K562 (cell line): ENCODE measurements around the gene CSF2. TPM values are rescaled to one million over a fixed set of nuclear protein-coding genes. Genes with fewer than 3 reads are reported as not detected.

Experiments used
- ATAC-seq: fragments of 200-7000 bp; cut with Tn5 transposase; 3 replicates; pipeline ENCODE4 v1.9.1; 2020; ENCODE audit warnings: moderate library complexity
- BruUV-seq: library from RNA; stranded (reverse); fragments of 400-500 nt; replicated peaks from 2 replicates; lab custom pipeline; 2021; lab: Mats Ljungman, UMichigan
- CTCF ChIA-PET: fragments of 300-600 bp; formaldehyde crosslinking; extraction: SDS; loops from one replicate; lab custom pipeline; 2021; ENCODE audit warnings: low intra/inter-chr PET ratio; lab: Yijun Ruan, JAX
- POLR2A ChIA-PET: fragments of 300-600, 350-650 bp; sonication (Branson Sonifier 250); formaldehyde crosslinking; extraction: SDS; loops from one replicate; lab custom pipeline; 2021; ENCODE audit warnings: antibody characterized with exemption, inconsistent platforms; lab: Yijun Ruan, JAX
- DNase-seq, 4 experiments: peaks; one replicate each; pipeline versions ENCODE4 v3.0.0 to v3.0.0-alpha.2; 2011 to 2018; ENCODE audit warnings: low spot score in 3 of 4, mixed read lengths in 3 of 4; ENCODE audit errors: extremely low read depth in 1 of 4
- FAIRE-seq: peaks from 2 replicates; lab custom pipeline; 2011; peaks lifted over from hg19 to GRCh38; lab: Jason Lieb, UNC
- H2AFZ ChIP-seq: 2 replicates; pipeline ENCODE4 v1.6.0; 2011; ENCODE audit warnings: low read depth, low read length, control low read depth, inconsistent platforms
- H3K27ac ChIP-seq: fragments of 200-600 bp; 3 replicates; pipeline ENCODE4 v1.8.0; 2011; ENCODE audit warnings: low read depth, mild to moderate bottlenecking, control low read depth, inconsistent platforms, low read length, moderate library complexity, mixed read lengths; ENCODE audit errors: extremely low read depth
- H3K27me3 ChIP-seq, 2 experiments: fragments of 300-600 bp in 1 of 2; 2 replicates in 1 of 2; 3 replicates in 1 of 2; pipeline versions ENCODE4 v1.6.0 to v1.8.0; 2011; ENCODE audit warnings: inconsistent platforms in 2 of 2, low read length in 2 of 2, mild to moderate bottlenecking in 1 of 2, mixed read lengths in 1 of 2, moderate library complexity in 1 of 2; ENCODE audit not compliant: control insufficient read depth in 2 of 2, insufficient read depth in 2 of 2
- H3K36me3 ChIP-seq: fragments of 300-600 bp; 3 replicates; pipeline ENCODE4 v1.8.0; 2011; ENCODE audit warnings: mild to moderate bottlenecking, low read length, inconsistent platforms; ENCODE audit not compliant: control insufficient read depth, insufficient read depth
- H3K4me1 ChIP-seq, 2 experiments: fragments of 200-600 bp in 1 of 2; replicated peaks in 1 of 2; 2 replicates in 1 of 2; 3 replicates in 1 of 2; pipeline versions ENCODE4 v1.5.1 to v1.8.0; 2011; ENCODE audit warnings: inconsistent platforms in 2 of 2, low read length in 2 of 2, mild to moderate bottlenecking in 1 of 2, mixed read lengths in 1 of 2, moderate library complexity in 1 of 2; ENCODE audit not compliant: control insufficient read depth in 2 of 2, insufficient read depth in 2 of 2
- H3K4me2 ChIP-seq: 2 replicates; pipeline ENCODE4 v1.6.1; 2011; ENCODE audit warnings: low read length, control low read depth, inconsistent platforms, mixed read lengths; ENCODE audit not compliant: insufficient read depth
- H3K4me3 ChIP-seq: fragments of 200-600 bp; sonication (generic), shearing (Covaris generic); 2 replicates; pipeline ENCODE4 v1.5.1; 2016; ENCODE audit warnings: control low read depth, inconsistent platforms
- H3K79me2 ChIP-seq: fragments of 200-600 bp; 3 replicates; pipeline ENCODE4 v1.8.0; 2011; ENCODE audit warnings: low read length, inconsistent platforms; ENCODE audit not compliant: control insufficient read depth, insufficient read depth
- H3K9ac ChIP-seq, 2 experiments: 2 replicates each; pipeline versions ENCODE4 v1.6.0 to v1.6.1; 2011; ENCODE audit warnings: low read depth in 2 of 2, low read length in 2 of 2, control low read depth in 1 of 2, inconsistent platforms in 1 of 2, mild to moderate bottlenecking in 1 of 2, mixed read lengths in 1 of 2; ENCODE audit not compliant: insufficient read depth in 1 of 2
- H3K9me1 ChIP-seq: one replicate; pipeline ENCODE4 v1.6.0; 2011; ENCODE audit warnings: inconsistent platforms, mild to moderate bottlenecking, low read length, moderate library complexity; ENCODE audit not compliant: control insufficient read depth, insufficient read depth
- H3K9me3 ChIP-seq: replicated peaks from 2 replicates; pipeline ENCODE4 v1.5.1; 2011; ENCODE audit warnings: low read depth, low read length, inconsistent platforms; ENCODE audit not compliant: control insufficient read depth, insufficient read depth
- H4K20me1 ChIP-seq: replicated peaks from 2 replicates; pipeline ENCODE4 v1.6.1; 2011; ENCODE audit warnings: low read length, inconsistent platforms, mixed read lengths; ENCODE audit not compliant: control insufficient read depth, insufficient read depth
- CBX3 ChIP-seq, 2 experiments: IDR thresholded peaks; 1 replicate in 1 of 2; 2 replicates in 1 of 2; pipeline ENCODE4 v1.6.1; 2012; ENCODE audit warnings: inconsistent platforms in 2 of 2, low read length in 2 of 2, borderline replicate concordance in 1 of 2, control low read depth in 1 of 2
- FUS ChIP-seq: fragments of 200-400 bp; formaldehyde crosslinking; optimal IDR thresholded peaks from 2 replicates; pipeline ENCODE3; 2017; ENCODE audit warnings: low read depth, low read length
- ZNF778 ChIP-seq: fragments of 450-650 bp; formaldehyde crosslinking; IDR thresholded peaks from 2 replicates; pipeline ENCODE4 v1.4.0; 2020; ENCODE audit warnings: mild to moderate bottlenecking, moderate library complexity
- WGBS: fragments of 100-300 bp; shearing (Covaris generic); methylation state at CpG from one replicate; pipeline ENCODE4 v1.1.6; 2016; ENCODE audit warnings: low coverage, mixed read lengths; ENCODE audit not compliant: insufficient coverage; ENCODE audit errors: missing lambda C conversion rate; 5-methylcytosine and 5-hydroxymethylcytosine counted together
- in situ Hi-C: fragments of 300-500 bp; cut with MboI; formaldehyde crosslinking; loops from 4 replicates; pipeline ENCODE4 v1.15.0; 2018; ENCODE audit warnings: inconsistent platforms, mixed read lengths
- intact Hi-C: fragments of 100-400 bp; cut with micrococcal nuclease; formaldehyde crosslinking; loops from 2 replicates; pipeline ENCODE4 v1.14.2; 2022
- polyA plus RNA-seq, 8 experiments: library from polyadenylated mRNA; depleted of rRNA in 4 of 8; stranded (reverse) in 5 of 8; unstranded in 3 of 8; fragments of >200 nt; fragmentation: Nextera tagmentation in 2 of 8; fragmentation: Illumina TruSeq in 1 of 8; extraction: Ambion mirVana in 2 of 8; extraction: Trizol in 1 of 8; gene quantifications; 2 replicates each; pipeline versions ENCODE4 v1.2.1 to v1.2.3, GENCODE V29; 2011 to 2014; ENCODE audit warnings: inconsistent platforms in 1 of 8, missing spikeins in 1 of 8
- total RNA-seq, 7 experiments: library from RNA; depleted of rRNA in 6 of 7; stranded (reverse); fragments of >200 nt in 6 of 7; fragmentation: Illumina TruSeq in 2 of 7; extraction: Trizol in 2 of 7; gene quantifications; 2 replicates each; pipeline versions ENCODE4 v1.2.1 to v1.2.3, GENCODE V29; 2011 to 2021; ENCODE audit warnings: low replicate concordance in 1 of 7
- TF ChIP-seq, protein P1 (sequence below): fragments of 450-650 bp; formaldehyde crosslinking; IDR thresholded peaks from 2 replicates; pipeline ENCODE4 v1.4.0; 2020; ENCODE audit warnings: mild to moderate bottlenecking, mixed read lengths
- TF ChIP-seq, protein P2 (sequence below): fragments of 200-400 bp; formaldehyde crosslinking; IDR thresholded peaks from 2 replicates; pipeline ENCODE4 v1.6.1; 2017; ENCODE audit warnings: mild to moderate bottlenecking, low read depth, low read length, moderate library complexity
- TF ChIP-seq, protein P3 (sequence below): fragments of 450-650 bp; IDR thresholded peaks from 2 replicates; pipeline ENCODE4 v1.6.1; 2017; ENCODE audit warnings: antibody characterized with exemption, mild to moderate bottlenecking
- TF ChIP-seq, protein P4 (sequence below): sonication (generic); formaldehyde crosslinking; IDR thresholded peaks from 2 replicates; pipeline ENCODE4 v1.9.0; 2022; ENCODE audit warnings: mild to moderate bottlenecking, missing genetic modification reagents
- TF ChIP-seq, protein P5 (sequence below): sonication (generic); formaldehyde crosslinking; IDR thresholded peaks from 2 replicates; pipeline ENCODE4 v1.8.1; 2023; ENCODE audit warnings: mild to moderate bottlenecking, missing genetic modification reagents, moderate library complexity

Gene CSF2
- total and polyA plus RNA-seq, 9 of the 15 experiments (the other 6 are each of a cell fraction or from before 2014, with no cell fraction given) = 0.25 to 0.29 TPM; not detected in 7

- Histone ChIP-seq H4K20me1 (no peaks in the 10 kb centered on the region), H3K27ac (no peak overlapping the region), H3K9me1 (no peaks in the 10 kb centered on the region), H3K36me3 (no peaks in the 10 kb centered on the region), H3K4me3 (no peak overlapping the region), H3K4me1 (peaks cover 8 to 21% of the 10 kb centered on the region in 2 experiments; a peak in 4 of 5 replicates), H3K27me3 (no peaks in the 10 kb centered on the region), H3K9me3 (no peaks in the 10 kb centered on the region), H3K79me2 (no peaks in the 10 kb centered on the region), H3K9ac (peak overlapping the region in 1 of 2 experiments; percentile 19; a peak in 1 of 4 replicates), H3K4me2 (no peak overlapping the region), H2AFZ (peak overlapping the region; percentile 51)
- in situ Hi-C loops (loop anchor here (25.0 kb wide), 1 partner anchor 324 kb away; no protein-coding TSS in a partner anchor), intact Hi-C loops (loop anchor here (1.0 to 10.0 kb wide), 5 partner anchors 55 to 640 kb away; no protein-coding TSS in a partner anchor)
- ChIA-PET CTCF (interaction anchor here (0.5 to 2.5 kb wide), 5 partner anchors 114 to 640 kb away, joined by 3 to 15 read pairs (median 5); no protein-coding TSS in a partner anchor), POLR2A (interaction anchor here (0.6 to 1.2 kb wide), 3 partner anchors 354 to 633 kb away, joined by 3 to 4 read pairs (median 3); no protein-coding TSS in a partner anchor)
- no TSS peak for BruUV-seq
- ATAC-seq = peak; percentile 80
- 16% methylated on average over 9 of the region's 9 CpGs for WGBS
- peak; percentile 98 for FAIRE-seq
- DNase-seq = peak; percentile 85 to 91 (median 87)
- TF ChIP-seq FUS (no peak), CBX3 (IDR thresholded peaks at IDR 0.05; ENCODE audit: borderline replicate concordance in 1 of 2, low read length in 2 of 2) (peak in 1 of 2 experiments; percentile 73; a peak in 1 of 3 replicates), ZNF778 (CRISPR knock-in tag) (no peak)
- TF ChIP-seq, protein P1, sequence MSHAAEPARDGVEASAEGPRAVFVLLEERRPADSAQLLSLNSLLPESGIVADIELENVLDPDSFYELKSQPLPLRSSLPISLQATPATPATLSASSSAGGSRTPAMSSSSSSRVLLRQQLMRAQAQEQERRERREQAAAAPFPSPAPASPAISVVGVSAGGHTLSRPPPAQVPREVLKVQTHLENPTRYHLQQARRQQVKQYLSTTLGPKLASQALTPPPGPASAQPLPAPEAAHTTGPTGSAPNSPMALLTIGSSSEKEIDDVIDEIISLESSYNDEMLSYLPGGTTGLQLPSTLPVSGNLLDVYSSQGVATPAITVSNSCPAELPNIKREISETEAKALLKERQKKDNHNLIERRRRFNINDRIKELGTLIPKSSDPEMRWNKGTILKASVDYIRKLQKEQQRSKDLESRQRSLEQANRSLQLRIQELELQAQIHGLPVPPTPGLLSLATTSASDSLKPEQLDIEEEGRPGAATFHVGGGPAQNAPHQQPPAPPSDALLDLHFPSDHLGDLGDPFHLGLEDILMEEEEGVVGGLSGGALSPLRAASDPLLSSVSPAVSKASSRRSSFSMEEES (CRISPR knock-in tag) = no peak
- TF ChIP-seq, protein P2, sequence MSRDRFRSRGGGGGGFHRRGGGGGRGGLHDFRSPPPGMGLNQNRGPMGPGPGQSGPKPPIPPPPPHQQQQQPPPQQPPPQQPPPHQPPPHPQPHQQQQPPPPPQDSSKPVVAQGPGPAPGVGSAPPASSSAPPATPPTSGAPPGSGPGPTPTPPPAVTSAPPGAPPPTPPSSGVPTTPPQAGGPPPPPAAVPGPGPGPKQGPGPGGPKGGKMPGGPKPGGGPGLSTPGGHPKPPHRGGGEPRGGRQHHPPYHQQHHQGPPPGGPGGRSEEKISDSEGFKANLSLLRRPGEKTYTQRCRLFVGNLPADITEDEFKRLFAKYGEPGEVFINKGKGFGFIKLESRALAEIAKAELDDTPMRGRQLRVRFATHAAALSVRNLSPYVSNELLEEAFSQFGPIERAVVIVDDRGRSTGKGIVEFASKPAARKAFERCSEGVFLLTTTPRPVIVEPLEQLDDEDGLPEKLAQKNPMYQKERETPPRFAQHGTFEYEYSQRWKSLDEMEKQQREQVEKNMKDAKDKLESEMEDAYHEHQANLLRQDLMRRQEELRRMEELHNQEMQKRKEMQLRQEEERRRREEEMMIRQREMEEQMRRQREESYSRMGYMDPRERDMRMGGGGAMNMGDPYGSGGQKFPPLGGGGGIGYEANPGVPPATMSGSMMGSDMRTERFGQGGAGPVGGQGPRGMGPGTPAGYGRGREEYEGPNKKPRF = no peak
- TF ChIP-seq, protein P3, sequence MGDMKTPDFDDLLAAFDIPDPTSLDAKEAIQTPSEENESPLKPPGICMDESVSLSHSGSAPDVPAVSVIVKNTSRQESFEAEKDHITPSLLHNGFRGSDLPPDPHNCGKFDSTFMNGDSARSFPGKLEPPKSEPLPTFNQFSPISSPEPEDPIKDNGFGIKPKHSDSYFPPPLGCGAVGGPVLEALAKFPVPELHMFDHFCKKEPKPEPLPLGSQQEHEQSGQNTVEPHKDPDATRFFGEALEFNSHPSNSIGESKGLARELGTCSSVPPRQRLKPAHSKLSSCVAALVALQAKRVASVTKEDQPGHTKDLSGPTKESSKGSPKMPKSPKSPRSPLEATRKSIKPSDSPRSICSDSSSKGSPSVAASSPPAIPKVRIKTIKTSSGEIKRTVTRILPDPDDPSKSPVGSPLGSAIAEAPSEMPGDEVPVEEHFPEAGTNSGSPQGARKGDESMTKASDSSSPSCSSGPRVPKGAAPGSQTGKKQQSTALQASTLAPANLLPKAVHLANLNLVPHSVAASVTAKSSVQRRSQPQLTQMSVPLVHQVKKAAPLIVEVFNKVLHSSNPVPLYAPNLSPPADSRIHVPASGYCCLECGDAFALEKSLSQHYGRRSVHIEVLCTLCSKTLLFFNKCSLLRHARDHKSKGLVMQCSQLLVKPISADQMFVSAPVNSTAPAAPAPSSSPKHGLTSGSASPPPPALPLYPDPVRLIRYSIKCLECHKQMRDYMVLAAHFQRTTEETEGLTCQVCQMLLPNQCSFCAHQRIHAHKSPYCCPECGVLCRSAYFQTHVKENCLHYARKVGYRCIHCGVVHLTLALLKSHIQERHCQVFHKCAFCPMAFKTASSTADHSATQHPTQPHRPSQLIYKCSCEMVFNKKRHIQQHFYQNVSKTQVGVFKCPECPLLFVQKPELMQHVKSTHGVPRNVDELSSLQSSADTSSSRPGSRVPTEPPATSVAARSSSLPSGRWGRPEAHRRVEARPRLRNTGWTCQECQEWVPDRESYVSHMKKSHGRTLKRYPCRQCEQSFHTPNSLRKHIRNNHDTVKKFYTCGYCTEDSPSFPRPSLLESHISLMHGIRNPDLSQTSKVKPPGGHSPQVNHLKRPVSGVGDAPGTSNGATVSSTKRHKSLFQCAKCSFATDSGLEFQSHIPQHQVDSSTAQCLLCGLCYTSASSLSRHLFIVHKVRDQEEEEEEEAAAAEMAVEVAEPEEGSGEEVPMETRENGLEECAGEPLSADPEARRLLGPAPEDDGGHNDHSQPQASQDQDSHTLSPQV = no peak
- TF ChIP-seq, protein P4, sequence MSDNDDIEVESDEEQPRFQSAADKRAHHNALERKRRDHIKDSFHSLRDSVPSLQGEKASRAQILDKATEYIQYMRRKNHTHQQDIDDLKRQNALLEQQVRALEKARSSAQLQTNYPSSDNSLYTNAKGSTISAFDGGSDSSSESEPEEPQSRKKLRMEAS (CRISPR knock-in tag) = peak; percentile 69
- TF ChIP-seq, protein P5, sequence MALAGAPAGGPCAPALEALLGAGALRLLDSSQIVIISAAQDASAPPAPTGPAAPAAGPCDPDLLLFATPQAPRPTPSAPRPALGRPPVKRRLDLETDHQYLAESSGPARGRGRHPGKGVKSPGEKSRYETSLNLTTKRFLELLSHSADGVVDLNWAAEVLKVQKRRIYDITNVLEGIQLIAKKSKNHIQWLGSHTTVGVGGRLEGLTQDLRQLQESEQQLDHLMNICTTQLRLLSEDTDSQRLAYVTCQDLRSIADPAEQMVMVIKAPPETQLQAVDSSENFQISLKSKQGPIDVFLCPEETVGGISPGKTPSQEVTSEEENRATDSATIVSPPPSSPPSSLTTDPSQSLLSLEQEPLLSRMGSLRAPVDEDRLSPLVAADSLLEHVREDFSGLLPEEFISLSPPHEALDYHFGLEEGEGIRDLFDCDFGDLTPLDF (CRISPR knock-in tag) = no peak
Observed at GRCh38 chr5:132063090-132063911, 10.3 kb upstream of the CSF2 start.
